ENCODE results near the gene MRPL48. TPM values are rescaled to one million over a fixed set of nuclear protein-coding genes. Genes with fewer than 3 reads are reported as not detected.
"Not testable (repeated sequence)": the region's sequence is repeated elsewhere in the genome, so short reads cannot be mapped to it uniquely, and the experiment has no call there.

MRPL48 gene
- total and polyA plus RNA-seq, 10 donors: 10.7 to 46.6 (median 25.3) TPM

- Histone ChIP-seq H3K4me1 (peaks cover 6 to 34% (median 28%) of the 10 kb centered on the region in 6 donors), H3K4me3 (no peak overlapping the region), H3K27ac (no peak overlapping the region), H3K27me3 (replicated peaks in 1 of 7) (no peaks in the 10 kb centered on the region), H3K36me3 (no peaks in the 10 kb centered on the region), H3K9me3 (no peaks in the 10 kb centered on the region)
- WGBS, 5 donors: 92 to 100% (median 93%) methylated on average over 1 of the region's 1 CpG
- TF ChIP-seq CTCF (IDR thresholded peaks at IDR 0.05 in 8 of 11, conservative IDR thresholded peaks at IDR 0.05 in 3 of 11) (no peak), POLR2A (IDR thresholded peaks at IDR 0.05) (no peak), POLR2AphosphoS5 (IDR thresholded peaks at IDR 0.05) (no peak)
- intact Hi-C loops (cut with DNase I; ENCODE audit: low total_unique reads): no loop called here
- DNase-seq: no peak
These were observed 2.9 kb upstream of the MRPL48 start for GRCh38 chr11:73784734-73785133.

GRCh38 chr11:73785467-73785866, 2.2 kb upstream of the MRPL48 start:
- H3K9me3 ChIP-seq; DNase-seq; H3K27me3 ChIP-seq (replicated peaks in 1 of 7); H3K27ac ChIP-seq; intact Hi-C loops (cut with DNase I; ENCODE audit: low total_unique reads); H3K4me3 ChIP-seq; H3K36me3 ChIP-seq: not testable (repeated sequence)
- peaks cover 6 to 28% (median 24%) of the 10 kb centered on the region in 6 donors for H3K4me1 ChIP-seq

GRCh38 chr11:73787051-73787642, 527 bp upstream of the MRPL48 start:
- WGBS, 5 donors: 59 to 79% (median 77%) methylated on average over 17 of the region's 17 CpGs
- intact Hi-C loops (cut with DNase I; ENCODE audit: low total_unique reads): no loop called here
- H3K9me3 ChIP-seq: no peaks in the 10 kb centered on the region
- H3K4me3 ChIP-seq: peak overlapping the region in 7 of 8 donors; percentile 71 to 87 (median 81)
- TF ChIP-seq POLR2AphosphoS5 (IDR thresholded peaks at IDR 0.05) (no peak), POLR2A (IDR thresholded peaks at IDR 0.05) (no peak)
- DNase-seq: no peak
- H3K27ac ChIP-seq: peak overlapping the region; percentile 49 to 93 (median 89)
- no peaks in the 10 kb centered on the region for H3K27me3 ChIP-seq (replicated peaks in 1 of 7)
- H3K36me3 ChIP-seq: peaks cover 0 to 7% (median 0%) of the 10 kb centered on the region in 6 donors
- H3K4me1 ChIP-seq: peaks cover 6 to 28% (median 24%) of the 10 kb centered on the region in 6 donors

GRCh38 chr11:73789279-73789670, 1.6 kb downstream of the MRPL48 start:
- no peak for DNase-seq
- WGBS, 5 donors: 77 to 90% (median 87%) methylated on average over 5 of the region's 5 CpGs
- peak overlapping the region in 1 of 8 donors; percentile 87 for H3K4me3 ChIP-seq
- intact Hi-C loops (cut with DNase I; ENCODE audit: low total_unique reads): no loop called here
- no peaks in the 10 kb centered on the region for H3K27me3 ChIP-seq (replicated peaks in 1 of 7)
- peaks cover 0 to 11% (median 0%) of the 10 kb centered on the region in 6 donors for H3K36me3 ChIP-seq
- TF ChIP-seq POLR2A (IDR thresholded peaks at IDR 0.05) (no peak), POLR2AphosphoS5 (IDR thresholded peaks at IDR 0.05) (no peak), CTCF (IDR thresholded peaks at IDR 0.05 in 8 of 11, conservative IDR thresholded peaks at IDR 0.05 in 3 of 11) (no peak)
- H3K27ac ChIP-seq: peak overlapping the region in 4 of 8 donors; percentile 15 to 91 (median 88)
- peaks cover 6 to 32% (median 24%) of the 10 kb centered on the region in 6 donors for H3K4me1 ChIP-seq
- no peaks in the 10 kb centered on the region for H3K9me3 ChIP-seq

GRCh38 chr11:73792584-73792983, 4.9 kb downstream of the MRPL48 start:
- DNase-seq: no peak
- TF ChIP-seq POLR2A (IDR thresholded peaks at IDR 0.05): no peak
- TF ChIP-seq CTCF (IDR thresholded peaks at IDR 0.05 in 8 of 11, conservative IDR thresholded peaks at IDR 0.05 in 3 of 11): no peak
- TF ChIP-seq POLR2AphosphoS5 (IDR thresholded peaks at IDR 0.05): no peak
- Histone ChIP-seq H3K27me3 (replicated peaks in 1 of 7) (no peaks in the 10 kb centered on the region), H3K9me3 (no peaks in the 10 kb centered on the region), H3K36me3 (peaks cover 0 to 35% (median 10%) of the 10 kb centered on the region in 6 donors), H3K4me1 (peaks cover 6 to 22% (median 17%) of the 10 kb centered on the region in 6 donors), H3K4me3 (no peak overlapping the region), H3K27ac (peak overlapping the region in 1 of 8 donors; percentile 20)
- intact Hi-C loops (cut with DNase I; ENCODE audit: low total_unique reads): no loop called here
